ENCODE results near the gene CRYBB2. TPM values are rescaled to one million over a fixed set of nuclear protein-coding genes. Genes with fewer than 3 reads are reported as not detected.
"Not testable (repeated sequence)": the region's sequence is repeated elsewhere in the genome, so short reads cannot be mapped to it uniquely, and the experiment has no call there.

CRYBB2 gene
- total and polyA plus RNA-seq, 12 donors, result 0.24 to 1.9 (median 1.1) TPM; not detected in 8

DNA sequence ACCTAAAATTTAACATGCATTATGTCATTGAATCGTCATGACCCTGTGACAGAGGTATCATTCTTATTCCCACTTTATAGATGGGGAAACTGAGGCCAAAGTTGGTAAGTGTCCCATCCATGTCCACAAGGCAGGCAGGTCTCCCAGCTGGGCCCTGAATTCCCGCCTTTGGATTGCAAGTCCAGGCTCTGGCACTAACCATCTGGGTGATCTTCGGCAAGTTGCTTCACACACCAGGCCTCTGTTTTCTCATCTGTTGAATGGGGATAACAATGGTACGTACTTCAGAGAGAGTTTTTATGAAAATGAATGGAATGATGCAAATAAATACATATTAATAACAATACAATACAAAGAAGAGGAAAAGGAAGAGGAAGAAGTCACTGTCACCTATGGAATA lies 16.4 kb upstream of the CRYBB2 start:
- H3K4me1 ChIP-seq (replicated peaks in 1 of 2), result no peaks in the 10 kb centered on the region
- no peak overlapping the region for H3K27ac ChIP-seq
- no peak overlapping the region for H3K4me3 ChIP-seq
- TF ChIP-seq, protein P1, sequence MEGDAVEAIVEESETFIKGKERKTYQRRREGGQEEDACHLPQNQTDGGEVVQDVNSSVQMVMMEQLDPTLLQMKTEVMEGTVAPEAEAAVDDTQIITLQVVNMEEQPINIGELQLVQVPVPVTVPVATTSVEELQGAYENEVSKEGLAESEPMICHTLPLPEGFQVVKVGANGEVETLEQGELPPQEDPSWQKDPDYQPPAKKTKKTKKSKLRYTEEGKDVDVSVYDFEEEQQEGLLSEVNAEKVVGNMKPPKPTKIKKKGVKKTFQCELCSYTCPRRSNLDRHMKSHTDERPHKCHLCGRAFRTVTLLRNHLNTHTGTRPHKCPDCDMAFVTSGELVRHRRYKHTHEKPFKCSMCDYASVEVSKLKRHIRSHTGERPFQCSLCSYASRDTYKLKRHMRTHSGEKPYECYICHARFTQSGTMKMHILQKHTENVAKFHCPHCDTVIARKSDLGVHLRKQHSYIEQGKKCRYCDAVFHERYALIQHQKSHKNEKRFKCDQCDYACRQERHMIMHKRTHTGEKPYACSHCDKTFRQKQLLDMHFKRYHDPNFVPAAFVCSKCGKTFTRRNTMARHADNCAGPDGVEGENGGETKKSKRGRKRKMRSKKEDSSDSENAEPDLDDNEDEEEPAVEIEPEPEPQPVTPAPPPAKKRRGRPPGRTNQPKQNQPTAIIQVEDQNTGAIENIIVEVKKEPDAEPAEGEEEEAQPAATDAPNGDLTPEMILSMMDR (IDR thresholded peaks at IDR 0.05), result no peak
- no peak for TF ChIP-seq POLR2A (IDR thresholded peaks at IDR 0.05)
- H3K9me3 ChIP-seq (replicated peaks in 1 of 3), result no peaks in the 10 kb centered on the region
- 85 to 91% (median 90%) methylated on average over 4 of the region's 4 CpGs for WGBS, 4 donors
- intact Hi-C loops (cut with DNase I), result no loop called here
- DNase-seq, result no peak
- no peaks in the 10 kb centered on the region for H3K27me3 ChIP-seq
- no peaks in the 10 kb centered on the region for H3K36me3 ChIP-seq (replicated peaks in 1 of 2)

DNA sequence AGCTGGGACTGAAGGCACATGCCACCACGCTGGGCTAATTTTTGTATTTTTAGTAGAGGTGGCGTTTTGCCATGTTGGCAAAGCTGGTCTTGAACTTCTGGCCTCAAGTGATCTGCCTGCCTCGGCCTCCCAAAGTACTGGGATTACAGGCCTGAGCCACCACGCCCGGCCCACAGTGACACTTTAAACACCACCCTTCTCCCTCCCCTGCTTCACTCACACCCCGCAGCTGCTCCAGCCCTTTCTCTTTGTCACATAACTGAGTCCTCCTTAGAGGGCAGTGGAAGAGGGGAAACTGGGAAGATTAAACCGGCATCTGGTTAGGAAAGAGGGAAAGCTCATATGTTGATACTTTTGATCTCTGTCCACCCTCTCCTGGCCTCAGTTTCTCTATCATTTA lies 14.9 kb upstream of the CRYBB2 start:
- H3K36me3 ChIP-seq (replicated peaks in 1 of 2); DNase-seq; H3K9me3 ChIP-seq (replicated peaks in 1 of 3); H3K4me3 ChIP-seq; H3K27me3 ChIP-seq; H3K4me1 ChIP-seq (replicated peaks in 1 of 2); H3K27ac ChIP-seq; intact Hi-C loops (cut with DNase I): not testable (repeated sequence)
- WGBS, 4 donors, result 85 to 94% (median 88%) methylated on average over 7 of the region's 7 CpGs

DNA sequence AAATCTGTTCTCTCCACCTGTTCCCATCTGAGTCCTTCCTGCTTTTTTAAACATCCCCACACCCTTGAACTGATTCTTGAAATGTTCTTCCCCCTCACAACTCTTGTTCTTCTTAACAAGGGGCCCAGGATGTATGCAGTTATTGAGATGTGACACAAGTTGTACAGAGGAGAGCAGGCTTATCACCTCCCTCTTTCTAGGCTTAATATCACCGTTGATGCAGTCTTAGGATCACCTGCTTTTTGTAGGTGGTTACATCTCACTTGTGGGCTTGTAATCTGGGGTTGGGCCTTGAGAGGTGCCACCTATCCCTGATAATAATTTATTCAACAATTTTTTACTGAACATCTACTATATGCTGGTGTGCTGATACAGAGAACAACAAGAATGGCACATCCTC lies 13.6 kb upstream of the CRYBB2 start:
- intact Hi-C loops (cut with DNase I), result no loop called here
- WGBS, 4 donors, result 88 to 94% (median 92%) methylated on average over 1 of the region's 1 CpG

DNA sequence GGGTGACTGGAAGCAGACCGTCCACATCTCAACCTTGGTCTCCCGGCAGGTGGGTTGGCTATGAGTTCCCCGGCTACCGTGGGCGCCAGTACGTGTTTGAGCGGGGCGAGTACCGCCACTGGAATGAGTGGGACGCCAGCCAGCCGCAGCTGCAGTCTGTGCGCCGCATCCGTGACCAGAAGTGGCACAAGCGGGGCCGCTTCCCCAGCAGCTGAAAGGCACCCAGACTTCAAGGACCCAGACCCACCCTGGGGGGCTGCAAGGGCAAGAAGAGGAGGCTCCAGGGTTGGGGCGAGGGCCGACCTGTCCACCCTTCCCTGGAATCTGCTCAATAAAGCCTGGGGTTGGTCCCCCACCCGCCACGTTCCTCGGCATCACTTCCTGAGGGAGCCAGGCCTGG lies 12.4 kb upstream of the CRYBB2 start:
- no peak overlapping the region for H3K4me3 ChIP-seq
- H3K4me1 ChIP-seq (replicated peaks in 1 of 2), result no peaks in the 10 kb centered on the region
- H3K36me3 ChIP-seq (replicated peaks in 1 of 2), result no peaks in the 10 kb centered on the region
- intact Hi-C loops (cut with DNase I), result no loop called here
- no peaks in the 10 kb centered on the region for H3K27me3 ChIP-seq
- TF ChIP-seq, protein P1 (IDR thresholded peaks at IDR 0.05), result no peak
- TF ChIP-seq POLR2A (IDR thresholded peaks at IDR 0.05), result no peak
- H3K27ac ChIP-seq, result no peak overlapping the region
- WGBS, 4 donors, result 92 to 97% (median 95%) methylated on average over 10 to 21 of the region's 21 CpGs
- DNase-seq, result no peak
- H3K9me3 ChIP-seq (replicated peaks in 1 of 3), result no peaks in the 10 kb centered on the region

More for the DNA sequence above, 13.6 kb upstream of the CRYBB2 start:
- Histone ChIP-seq H3K4me1 (replicated peaks in 1 of 2) (no peaks in the 10 kb centered on the region), H3K27ac (no peak overlapping the region), H3K9me3 (replicated peaks in 1 of 3) (no peaks in the 10 kb centered on the region), H3K36me3 (replicated peaks in 1 of 2) (no peaks in the 10 kb centered on the region), H3K4me3 (no peak overlapping the region), H3K27me3 (no peaks in the 10 kb centered on the region)
- no peak for TF ChIP-seq POLR2A (IDR thresholded peaks at IDR 0.05)
- TF ChIP-seq, protein P1 (IDR thresholded peaks at IDR 0.05), result no peak
- no peak for DNase-seq

DNA sequence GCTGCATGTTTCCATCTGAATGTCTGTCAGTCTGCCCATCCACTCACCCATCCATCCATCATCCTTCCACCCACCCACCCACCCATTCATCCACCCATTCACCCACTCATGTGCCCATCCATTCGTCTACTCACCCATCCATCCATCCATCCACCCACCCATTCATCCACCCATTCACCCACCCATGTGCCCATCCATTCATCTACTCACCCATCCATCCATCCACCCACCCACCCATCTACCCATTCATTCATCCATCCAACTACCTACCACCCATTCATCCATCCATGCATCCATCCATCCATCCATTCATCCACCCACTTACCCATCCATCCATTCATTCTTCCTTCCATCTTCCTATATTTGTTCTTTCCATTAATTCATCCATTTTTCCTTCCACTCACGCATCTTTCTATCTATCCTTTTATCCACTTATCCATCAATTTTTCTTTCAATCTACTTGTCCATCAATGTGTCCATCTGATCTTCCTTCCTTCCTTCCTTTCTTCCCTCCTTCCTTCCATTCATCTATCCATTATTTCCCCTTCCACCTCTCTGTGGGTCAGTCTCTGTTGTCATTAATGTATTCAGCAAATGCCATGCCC lies 11.8 kb upstream of the CRYBB2 start:
- Histone ChIP-seq H3K27me3 (no peaks in the 10 kb centered on the region), H3K4me3 (no peak overlapping the region), H3K9me3 (replicated peaks in 1 of 3) (no peaks in the 10 kb centered on the region), H3K4me1 (replicated peaks in 1 of 2) (no peaks in the 10 kb centered on the region), H3K27ac (no peak overlapping the region), H3K36me3 (replicated peaks in 1 of 2) (no peaks in the 10 kb centered on the region)
- TF ChIP-seq, protein P1 (IDR thresholded peaks at IDR 0.05), result no peak
- TF ChIP-seq POLR2A (IDR thresholded peaks at IDR 0.05), result no peak
- no peak for DNase-seq
- intact Hi-C loops (cut with DNase I), result no loop called here
- 45 to 87% (median 84%) methylated on average over 1 to 2 of the region's 2 CpGs for WGBS, 4 donors
